Sigmoid colon (tissue), 7 donors: ENCODE results near the gene SEMA4A. TPM values are rescaled to one million over a fixed set of nuclear protein-coding genes. Genes with fewer than 3 reads are reported as not detected.

Experiments used
- DNase-seq: peaks from one replicate; pipeline ENCODE4 v3.0.0-alpha.2; 2019
- H3K27ac ChIP-seq, 4 donors: fragments of 200-600 bp; sonication (generic); one replicate each; pipeline ENCODE4 v1.5.1; 2016 to 2019; ENCODE audit warnings: mild to moderate bottlenecking in 1 of 4
- H3K27me3 ChIP-seq, 3 donors: fragments of 200-600 bp; sonication (generic); one replicate each; pipeline ENCODE4 v1.5.1; 2019; ENCODE audit warnings: mild to moderate bottlenecking in 1 of 3
- H3K36me3 ChIP-seq, 4 donors: fragments of 200-600 bp; sonication (generic); one replicate each; pipeline ENCODE4 v1.5.1; 2016 to 2019
- H3K4me1 ChIP-seq, 4 donors: fragments of 200-600 bp; sonication (generic); one replicate each; pipeline ENCODE4 v1.5.1; 2017 to 2019
- H3K4me3 ChIP-seq, 4 donors: fragments of 200-600 bp; sonication (generic); one replicate each; pipeline ENCODE4 v1.5.1; 2017 to 2019; ENCODE audit warnings: mild to moderate bottlenecking in 2 of 4, moderate library complexity in 1 of 4
- H3K9me3 ChIP-seq, 4 donors: fragments of 200-600 bp in 3 of 4; sonication (generic) in 3 of 4; one replicate each; pipeline versions ENCODE4 v1.5.1 to v1.6.1; 2013 to 2019
- EP300 ChIP-seq, 4 donors: sonication (generic); formaldehyde crosslinking; IDR thresholded peaks; one replicate each; pipeline ENCODE4 v1.6.1; 2017; ENCODE audit warnings: antibody characterized with exemption in 4 of 4
- POLR2A ChIP-seq, 2 donors: fragments of 450-650 bp; IDR thresholded peaks; one replicate each; pipeline ENCODE4 v1.6.1; 2016; ENCODE audit warnings: antibody characterized with exemption in 2 of 2, mild to moderate bottlenecking in 2 of 2, moderate library complexity in 2 of 2
- POLR2AphosphoS5 ChIP-seq, 4 donors: sonication (generic); formaldehyde crosslinking; IDR thresholded peaks; one replicate each; pipeline ENCODE4 v1.6.1; 2017; ENCODE audit warnings: antibody characterized with exemption in 4 of 4
- WGBS, 2 donors: extraction: QIAGEN DNeasy Blood & Tissue Kit; methylation state at CpG; one replicate each; pipeline ENCODE4 v1.1.7; 2013; 5-methylcytosine and 5-hydroxymethylcytosine counted together
- intact Hi-C: fragments of 100-400 bp; cut with DNase I; formaldehyde crosslinking; loops from one replicate; pipeline ENCODE4 v1.15.1; 2023
- polyA plus RNA-seq, 3 donors: library from polyadenylated mRNA; stranded (reverse); fragments of 200-250 nt; gene quantifications; one replicate each; pipeline ENCODE4 v1.2.3, GENCODE V29; 2013
- total RNA-seq, 4 donors: library from RNA; depleted of rRNA; stranded (reverse); fragments of >200 nt; gene quantifications; one replicate each; pipeline ENCODE4 v1.1.0, GENCODE V29; 2016
- TF ChIP-seq, protein P1 (sequence below), 4 experiments: fragments of 450-650 bp in 3 of 4; fragments of 200-600 bp in 1 of 4; IDR thresholded peaks; one replicate each; pipeline ENCODE4 v1.5.1; 2016 to 2019; ENCODE audit warnings: antibody characterized with exemption in 4 of 4, mild to moderate bottlenecking in 3 of 4, moderate library complexity in 2 of 4
- donor health status: healthy with polysubstance abuse.
- donor health status: Bipolar disorder and iron deficiency.
- donor health status: healthy.

Gene SEMA4A
- total and polyA plus RNA-seq, 7 donors = 1.4 to 6.3 (median 1.8) TPM

DNA sequence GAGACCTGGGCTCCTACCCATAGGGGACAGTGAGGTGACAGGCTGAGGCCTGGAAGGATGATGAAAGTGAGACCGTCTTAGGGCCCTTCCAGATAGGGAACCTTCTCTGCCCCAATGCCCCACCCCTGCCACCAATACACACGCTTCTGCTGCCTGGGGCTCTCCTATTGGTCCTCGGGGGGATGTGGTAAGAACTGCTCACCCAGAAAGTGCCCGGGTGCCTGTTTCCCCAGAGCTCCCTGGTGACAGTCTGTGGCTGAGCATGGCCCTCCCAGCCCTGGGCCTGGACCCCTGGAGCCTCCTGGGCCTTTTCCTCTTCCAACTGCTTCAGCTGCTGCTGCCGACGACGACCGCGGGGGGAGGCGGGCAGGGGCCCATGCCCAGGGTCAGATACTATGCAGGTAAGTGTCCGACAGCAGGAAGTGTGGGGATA, 948 bp downstream of the SEMA4A start:
- Histone ChIP-seq H3K27ac (no peak overlapping the region), H3K4me1 (no peaks in the 10 kb centered on the region), H3K4me3 (no peak overlapping the region), H3K36me3 (no peaks in the 10 kb centered on the region), H3K9me3 (no peaks in the 10 kb centered on the region), H3K27me3 (peaks cover 5 to 32% (median 18%) of the 10 kb centered on the region in 3 donors)
- no peak for DNase-seq
- intact Hi-C loops = no loop called here
- TF ChIP-seq, protein P1, sequence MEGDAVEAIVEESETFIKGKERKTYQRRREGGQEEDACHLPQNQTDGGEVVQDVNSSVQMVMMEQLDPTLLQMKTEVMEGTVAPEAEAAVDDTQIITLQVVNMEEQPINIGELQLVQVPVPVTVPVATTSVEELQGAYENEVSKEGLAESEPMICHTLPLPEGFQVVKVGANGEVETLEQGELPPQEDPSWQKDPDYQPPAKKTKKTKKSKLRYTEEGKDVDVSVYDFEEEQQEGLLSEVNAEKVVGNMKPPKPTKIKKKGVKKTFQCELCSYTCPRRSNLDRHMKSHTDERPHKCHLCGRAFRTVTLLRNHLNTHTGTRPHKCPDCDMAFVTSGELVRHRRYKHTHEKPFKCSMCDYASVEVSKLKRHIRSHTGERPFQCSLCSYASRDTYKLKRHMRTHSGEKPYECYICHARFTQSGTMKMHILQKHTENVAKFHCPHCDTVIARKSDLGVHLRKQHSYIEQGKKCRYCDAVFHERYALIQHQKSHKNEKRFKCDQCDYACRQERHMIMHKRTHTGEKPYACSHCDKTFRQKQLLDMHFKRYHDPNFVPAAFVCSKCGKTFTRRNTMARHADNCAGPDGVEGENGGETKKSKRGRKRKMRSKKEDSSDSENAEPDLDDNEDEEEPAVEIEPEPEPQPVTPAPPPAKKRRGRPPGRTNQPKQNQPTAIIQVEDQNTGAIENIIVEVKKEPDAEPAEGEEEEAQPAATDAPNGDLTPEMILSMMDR (IDR thresholded peaks at IDR 0.05) = no peak
- no peak for TF ChIP-seq POLR2AphosphoS5 (IDR thresholded peaks at IDR 0.05)
- no peak for TF ChIP-seq POLR2A (IDR thresholded peaks at IDR 0.05)
- no peak for TF ChIP-seq EP300 (IDR thresholded peaks at IDR 0.05)
- 60 to 80% methylated on average over 11 of the region's 11 CpGs for WGBS, 2 donors

- Histone ChIP-seq H3K36me3 (no peaks in the 10 kb centered on the region), H3K27me3 (peaks cover 0 to 16% (median 3%) of the 10 kb centered on the region in 3 donors), H3K9me3 (no peaks in the 10 kb centered on the region), H3K4me3 (no peak overlapping the region), H3K27ac (no peak overlapping the region), H3K4me1 (peaks cover 0 to 6% (median 5%) of the 10 kb centered on the region in 4 donors)
- intact Hi-C loops = no loop called here
- TF ChIP-seq, protein P1 (IDR thresholded peaks at IDR 0.05) = no peak
- no peak for TF ChIP-seq POLR2AphosphoS5 (IDR thresholded peaks at IDR 0.05)
- TF ChIP-seq EP300 (IDR thresholded peaks at IDR 0.05) = no peak
- WGBS, 2 donors = 57 to 83% methylated on average over 12 of the region's 12 CpGs
- no peak for DNase-seq
Measured at GRCh38 chr1:156155756-156156510, 2.5 kb downstream of the SEMA4A start.

DNA sequence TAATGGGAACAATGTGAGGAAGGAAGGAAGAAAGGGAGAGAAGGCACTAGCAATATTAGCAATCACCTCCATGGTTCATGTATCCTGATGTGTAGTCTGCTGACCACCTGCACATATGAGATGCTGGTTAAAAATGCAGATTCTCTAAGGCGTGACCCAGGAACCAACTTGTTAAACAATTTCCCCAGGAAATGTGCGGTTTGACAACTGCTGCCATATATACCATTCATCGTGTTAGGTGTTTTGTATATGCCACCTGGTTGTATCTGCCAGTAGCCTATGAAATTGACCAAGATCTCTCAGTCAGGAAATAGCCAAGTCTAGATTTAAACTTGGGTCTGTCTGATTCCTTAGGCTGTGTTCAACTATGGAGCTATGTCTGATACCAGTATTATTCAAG, 4.1 kb downstream of the SEMA4A start:
- Histone ChIP-seq H3K9me3 (no peaks in the 10 kb centered on the region), H3K27ac (no peak overlapping the region), H3K27me3 (peaks cover 0 to 3% (median 0%) of the 10 kb centered on the region in 3 donors), H3K36me3 (no peaks in the 10 kb centered on the region), H3K4me1 (peaks cover 0 to 17% (median 10%) of the 10 kb centered on the region in 4 donors), H3K4me3 (no peak overlapping the region)
- WGBS, 2 donors = 74 to 93% methylated on average over 3 of the region's 3 CpGs
- TF ChIP-seq, protein P1 (IDR thresholded peaks at IDR 0.05) = no peak
- no peak for TF ChIP-seq EP300 (IDR thresholded peaks at IDR 0.05)
- no peak for TF ChIP-seq POLR2A (IDR thresholded peaks at IDR 0.05)
- no peak for TF ChIP-seq POLR2AphosphoS5 (IDR thresholded peaks at IDR 0.05)
- no peak for DNase-seq
- intact Hi-C loops = no loop called here

DNA sequence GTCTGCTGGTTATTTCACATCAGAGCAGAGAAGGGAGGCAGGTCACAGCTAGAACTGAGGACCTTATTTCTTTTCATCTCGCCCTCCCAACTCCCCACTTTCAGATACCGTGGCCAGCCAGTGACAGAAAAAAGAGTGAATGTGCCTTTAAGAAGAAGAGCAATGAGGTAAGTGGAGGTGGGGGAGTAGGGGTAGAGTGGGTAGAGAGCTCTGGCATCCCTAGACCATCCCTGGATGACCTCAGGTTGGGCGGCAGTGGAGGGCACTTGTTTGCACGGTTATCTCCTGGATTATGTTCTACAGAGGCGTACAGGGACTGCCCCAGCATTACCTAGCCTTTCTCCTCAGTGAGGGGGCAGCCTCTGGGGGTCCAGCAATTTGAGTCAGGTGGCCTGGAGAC, 4.6 kb downstream of the SEMA4A start:
- TF ChIP-seq EP300 (IDR thresholded peaks at IDR 0.05) (no peak), POLR2AphosphoS5 (IDR thresholded peaks at IDR 0.05) (no peak), POLR2A (IDR thresholded peaks at IDR 0.05) (no peak)
- TF ChIP-seq, protein P1 (IDR thresholded peaks at IDR 0.05) = no peak
- H3K36me3 ChIP-seq = no peaks in the 10 kb centered on the region
- H3K4me1 ChIP-seq = peaks cover 0 to 17% (median 10%) of the 10 kb centered on the region in 4 donors
- intact Hi-C loops = no loop called here
- H3K27ac ChIP-seq = no peak overlapping the region
- DNase-seq = no peak
- H3K4me3 ChIP-seq = no peak overlapping the region
- no peaks in the 10 kb centered on the region for H3K27me3 ChIP-seq
- WGBS, 2 donors = 83 to 89% methylated on average over 5 of the region's 5 CpGs
- no peaks in the 10 kb centered on the region for H3K9me3 ChIP-seq
